Testis (tissue), 3 donors: Measurements from ENCODE around the gene SCGB3A2. TPM values are rescaled to one million over a fixed set of nuclear protein-coding genes. Genes with fewer than 3 reads are reported as not detected.

ENCODE experiments used
- DNase-seq: peaks from one replicate; pipeline ENCODE4 v3.0.0-alpha.2; 2019
- H3K27ac ChIP-seq, 2 donors: fragments of 200-600 bp; sonication (generic); one replicate each; pipeline ENCODE4 v1.5.1; 2019
- H3K27me3 ChIP-seq: fragments of 200-600 bp; sonication (generic); one replicate; pipeline ENCODE4 v1.5.1; 2019
- H3K36me3 ChIP-seq: fragments of 200-600 bp; sonication (generic); one replicate; pipeline ENCODE4 v1.5.1; 2017; ENCODE audit warnings: low read depth; ENCODE audit errors: missing control alignments
- H3K4me1 ChIP-seq: fragments of 200-600 bp; sonication (generic); one replicate; pipeline ENCODE4 v1.5.1; 2019
- H3K4me3 ChIP-seq, 2 donors: fragments of 200-600 bp; sonication (generic); one replicate each; pipeline ENCODE4 v1.5.1; 2017 to 2019
- H3K9me3 ChIP-seq: fragments of 200-600 bp; sonication (generic); one replicate; pipeline ENCODE4 v1.5.1; 2017
- POLR2A ChIP-seq: fragments of 450-650 bp; IDR thresholded peaks from one replicate; pipeline ENCODE4 v1.6.1; 2017; ENCODE audit warnings: antibody characterized with exemption, mild to moderate bottlenecking, moderate library complexity
- WGBS, 2 donors: methylation state at CpG; one replicate each; pipeline ENCODE4 v1.1.5; 2018; 5-methylcytosine and 5-hydroxymethylcytosine counted together
- intact Hi-C: fragments of 100-400 bp; cut with DNase I; formaldehyde crosslinking; loops from one replicate; pipeline ENCODE4 v1.15.1; 2023; ENCODE audit warnings: low total_unique reads
- polyA plus RNA-seq: library from polyadenylated mRNA; stranded (reverse); fragments of 350-450 nt; fragmentation: Illumina TruSeq; extraction: RNeasy Lipid Tissue Mini Kit (QIAGEN cat#74804); gene quantifications from one replicate; pipeline ENCODE4 v1.2.3, GENCODE V29; 2014; ENCODE audit warnings: low read depth, low replicate concordance; ENCODE audit not compliant: insufficient read depth
- total RNA-seq, 2 donors: library from RNA; depleted of rRNA; stranded (reverse); fragments of >200 nt; gene quantifications; one replicate each; pipeline ENCODE4 v1.2.3, GENCODE V29; 2016
- TF ChIP-seq, protein P1 (sequence below), 3 experiments: fragments of 450-650 bp in 2 of 3; fragments of 200-600 bp in 1 of 3; sonication (generic) in 1 of 3; IDR thresholded peaks; one replicate each; pipeline ENCODE4 v1.5.1; 2016 to 2019; ENCODE audit warnings: antibody characterized with exemption in 3 of 3, mild to moderate bottlenecking in 2 of 3, moderate library complexity in 1 of 3

The SCGB3A2 gene
- total and polyA plus RNA-seq, 3 donors from 2014 or later = not detected

DNA sequence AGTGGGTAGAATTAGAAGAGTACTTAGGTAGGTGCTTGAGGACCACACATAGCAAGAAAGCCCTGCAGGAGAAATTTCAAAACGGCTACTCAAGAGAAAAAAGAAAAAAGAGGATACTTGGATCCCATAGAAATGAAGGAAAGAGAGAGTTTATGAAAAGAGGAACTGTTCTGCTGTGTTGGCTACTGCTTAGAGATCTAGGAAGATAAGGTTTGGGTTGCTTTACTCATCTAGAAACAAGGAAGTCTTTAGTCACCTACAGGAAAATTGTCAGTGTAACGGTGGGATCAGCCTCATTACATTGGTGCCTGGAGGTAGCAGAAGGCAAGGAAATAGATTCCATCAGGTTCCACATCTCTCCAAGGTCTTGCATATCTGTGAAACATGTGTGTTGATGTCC, 42.6 kb downstream of the SCGB3A2 start:
- Histone ChIP-seq H3K9me3 (no peaks in the 10 kb centered on the region), H3K4me1 (no peaks in the 10 kb centered on the region), H3K27me3 (no peaks in the 10 kb centered on the region), H3K27ac (no peak overlapping the region), H3K4me3 (no peak overlapping the region), H3K36me3 (no peaks in the 10 kb centered on the region)
- WGBS, 2 donors = 30 to 63% methylated on average over 2 of the region's 2 CpGs
- intact Hi-C loops = no loop called here
- TF ChIP-seq, protein P1, sequence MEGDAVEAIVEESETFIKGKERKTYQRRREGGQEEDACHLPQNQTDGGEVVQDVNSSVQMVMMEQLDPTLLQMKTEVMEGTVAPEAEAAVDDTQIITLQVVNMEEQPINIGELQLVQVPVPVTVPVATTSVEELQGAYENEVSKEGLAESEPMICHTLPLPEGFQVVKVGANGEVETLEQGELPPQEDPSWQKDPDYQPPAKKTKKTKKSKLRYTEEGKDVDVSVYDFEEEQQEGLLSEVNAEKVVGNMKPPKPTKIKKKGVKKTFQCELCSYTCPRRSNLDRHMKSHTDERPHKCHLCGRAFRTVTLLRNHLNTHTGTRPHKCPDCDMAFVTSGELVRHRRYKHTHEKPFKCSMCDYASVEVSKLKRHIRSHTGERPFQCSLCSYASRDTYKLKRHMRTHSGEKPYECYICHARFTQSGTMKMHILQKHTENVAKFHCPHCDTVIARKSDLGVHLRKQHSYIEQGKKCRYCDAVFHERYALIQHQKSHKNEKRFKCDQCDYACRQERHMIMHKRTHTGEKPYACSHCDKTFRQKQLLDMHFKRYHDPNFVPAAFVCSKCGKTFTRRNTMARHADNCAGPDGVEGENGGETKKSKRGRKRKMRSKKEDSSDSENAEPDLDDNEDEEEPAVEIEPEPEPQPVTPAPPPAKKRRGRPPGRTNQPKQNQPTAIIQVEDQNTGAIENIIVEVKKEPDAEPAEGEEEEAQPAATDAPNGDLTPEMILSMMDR (IDR thresholded peaks at IDR 0.05) = no peak
- no peak for TF ChIP-seq POLR2A
- DNase-seq = no peak

DNA sequence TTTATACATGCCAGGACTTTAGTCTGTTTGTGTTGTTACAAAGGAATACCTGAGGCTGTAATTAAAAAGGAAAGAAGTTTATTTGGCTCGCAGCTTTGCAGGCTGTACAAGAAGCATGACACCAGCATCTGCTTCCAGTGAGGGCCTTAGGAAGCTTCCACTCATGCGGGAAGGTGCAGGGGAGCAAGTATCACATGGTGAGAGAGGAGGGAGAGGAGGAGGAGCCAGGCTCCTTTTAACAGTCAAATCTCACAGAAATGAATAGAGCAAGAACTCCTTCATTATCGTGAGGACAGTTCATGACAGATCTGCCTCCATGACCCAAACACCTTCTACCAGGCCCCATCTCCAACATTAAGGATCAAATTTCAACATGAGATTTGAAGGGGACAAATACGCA, 46.5 kb downstream of the SCGB3A2 start:
- H3K4me3 ChIP-seq = no peak overlapping the region
- H3K27ac ChIP-seq = no peak overlapping the region
- TF ChIP-seq, protein P1 (IDR thresholded peaks at IDR 0.05) = no peak
- no peak for TF ChIP-seq POLR2A
- WGBS, 2 donors = 75 to 82% methylated on average over 4 of the region's 4 CpGs
- no peaks in the 10 kb centered on the region for H3K36me3 ChIP-seq
- no peaks in the 10 kb centered on the region for H3K27me3 ChIP-seq
- H3K9me3 ChIP-seq = no peaks in the 10 kb centered on the region
- intact Hi-C loops = no loop called here
- DNase-seq = no peak
- no peaks in the 10 kb centered on the region for H3K4me1 ChIP-seq

DNA sequence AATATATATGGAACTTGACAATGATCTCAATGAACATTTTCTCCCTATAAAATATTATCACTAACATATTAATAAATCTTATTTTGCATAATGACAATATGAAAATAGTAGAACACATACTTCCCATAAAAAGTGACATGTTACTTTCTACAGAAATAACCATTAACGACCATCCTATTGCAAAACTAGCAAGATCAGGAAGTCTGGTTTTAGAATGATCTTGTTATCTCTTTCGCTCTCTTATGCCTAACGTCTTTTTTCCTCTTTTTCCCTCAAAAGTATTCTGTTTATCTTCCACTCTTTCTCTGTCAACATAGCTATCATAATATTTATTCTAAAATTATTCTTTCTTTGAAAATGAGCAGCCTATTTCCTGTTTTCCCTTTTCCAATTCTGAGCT, 49.4 kb downstream of the SCGB3A2 start:
- Histone ChIP-seq H3K27me3 (no peaks in the 10 kb centered on the region), H3K4me1 (no peaks in the 10 kb centered on the region), H3K36me3 (no peaks in the 10 kb centered on the region), H3K4me3 (no peak overlapping the region), H3K9me3 (no peaks in the 10 kb centered on the region), H3K27ac (no peak overlapping the region)
- TF ChIP-seq, protein P1 (IDR thresholded peaks at IDR 0.05) = no peak
- TF ChIP-seq POLR2A = no peak
- DNase-seq = no peak
- 50 to 56% methylated on average over 3 of the region's 3 CpGs for WGBS, 2 donors
- intact Hi-C loops = no loop called here

DNA sequence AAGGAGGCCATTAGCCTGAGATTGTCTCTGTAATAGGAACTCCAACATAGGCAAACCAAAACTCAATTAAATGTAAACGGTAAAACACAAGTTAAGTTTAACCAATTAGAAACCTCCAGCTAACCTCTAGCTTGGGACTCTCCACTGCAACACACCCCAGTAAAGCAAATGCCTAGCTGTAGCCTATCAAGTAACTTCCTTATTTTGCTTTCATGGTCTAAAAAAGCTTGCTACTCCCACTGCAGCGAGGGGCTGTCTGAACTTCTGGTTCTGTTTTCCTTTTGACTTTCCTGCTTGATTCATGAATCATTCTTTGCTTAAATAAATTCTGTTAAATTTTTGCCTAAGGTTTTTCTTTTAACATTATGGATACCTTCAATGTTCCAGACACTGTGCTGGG, 52.3 kb downstream of the SCGB3A2 start:
- Histone ChIP-seq H3K36me3 (no peaks in the 10 kb centered on the region), H3K4me1 (no peaks in the 10 kb centered on the region), H3K4me3 (no peak overlapping the region), H3K27ac (no peak overlapping the region), H3K9me3 (no peaks in the 10 kb centered on the region), H3K27me3 (no peaks in the 10 kb centered on the region)
- DNase-seq = no peak
- intact Hi-C loops = no loop called here
- 68 to 81% methylated on average over 2 of the region's 2 CpGs for WGBS, 2 donors
- no peak for TF ChIP-seq POLR2A
- TF ChIP-seq, protein P1 (IDR thresholded peaks at IDR 0.05) = no peak

Other genes with a start within 250 kb of the SCGB3A2 start
- 1 to 10 TPM; 1.7 to 7.7 TPM for gene JAKMIP2, start 96.0 kb upstream of the SCGB3A2 start, total RNA-seq
- gene JAKMIP2, start 96.0 kb upstream of the SCGB3A2 start, polyA plus RNA-seq = 3.4 TPM
- gene SPINK1, start 47.0 kb upstream of the SCGB3A2 start, total RNA-seq = not detected
- not detected for gene SPINK1, start 47.0 kb upstream of the SCGB3A2 start, polyA plus RNA-seq
- gene C5orf46, start 27.8 kb downstream of the SCGB3A2 start, total RNA-seq = 1 to 10 TPM; 5.1 to 6.1 TPM
- 25.8 TPM for gene C5orf46, start 27.8 kb downstream of the SCGB3A2 start, polyA plus RNA-seq
- gene SPINK5, start 185.3 kb downstream of the SCGB3A2 start, total RNA-seq = 1 to 10 TPM; 1.1 to 3.5 TPM
- gene SPINK5, start 185.3 kb downstream of the SCGB3A2 start, polyA plus RNA-seq = 0.90 TPM